HFF-Myc (cell line): ENCODE data around the gene TAF3.

Experiments
- DNase-seq: peaks from one replicate; pipeline ENCODE4 v3.0.0-alpha.2; 2011; ENCODE audit warnings: low read depth; ENCODE audit errors: extremely low read depth
- H3K4me3 ChIP-seq: replicated peaks from 2 replicates; pipeline ENCODE4 v1.5.1; 2011; ENCODE audit warnings: low read depth, mild to moderate bottlenecking, control low read depth, low read length
- TF ChIP-seq, protein P1 (sequence below): IDR thresholded peaks from 2 replicates; pipeline ENCODE4 v1.5.1; 2012; ENCODE audit warnings: mild to moderate bottlenecking, low read depth, low read length, control low read depth; ENCODE audit errors: missing control alignments

Gene TAF3

GRCh38 chr10:8037941-8038894 is 219.9 kb downstream of the TAF3 start:
- H3K4me3 ChIP-seq: no peak overlapping the region
- TF ChIP-seq, protein P1, sequence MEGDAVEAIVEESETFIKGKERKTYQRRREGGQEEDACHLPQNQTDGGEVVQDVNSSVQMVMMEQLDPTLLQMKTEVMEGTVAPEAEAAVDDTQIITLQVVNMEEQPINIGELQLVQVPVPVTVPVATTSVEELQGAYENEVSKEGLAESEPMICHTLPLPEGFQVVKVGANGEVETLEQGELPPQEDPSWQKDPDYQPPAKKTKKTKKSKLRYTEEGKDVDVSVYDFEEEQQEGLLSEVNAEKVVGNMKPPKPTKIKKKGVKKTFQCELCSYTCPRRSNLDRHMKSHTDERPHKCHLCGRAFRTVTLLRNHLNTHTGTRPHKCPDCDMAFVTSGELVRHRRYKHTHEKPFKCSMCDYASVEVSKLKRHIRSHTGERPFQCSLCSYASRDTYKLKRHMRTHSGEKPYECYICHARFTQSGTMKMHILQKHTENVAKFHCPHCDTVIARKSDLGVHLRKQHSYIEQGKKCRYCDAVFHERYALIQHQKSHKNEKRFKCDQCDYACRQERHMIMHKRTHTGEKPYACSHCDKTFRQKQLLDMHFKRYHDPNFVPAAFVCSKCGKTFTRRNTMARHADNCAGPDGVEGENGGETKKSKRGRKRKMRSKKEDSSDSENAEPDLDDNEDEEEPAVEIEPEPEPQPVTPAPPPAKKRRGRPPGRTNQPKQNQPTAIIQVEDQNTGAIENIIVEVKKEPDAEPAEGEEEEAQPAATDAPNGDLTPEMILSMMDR: no peak

DNA sequence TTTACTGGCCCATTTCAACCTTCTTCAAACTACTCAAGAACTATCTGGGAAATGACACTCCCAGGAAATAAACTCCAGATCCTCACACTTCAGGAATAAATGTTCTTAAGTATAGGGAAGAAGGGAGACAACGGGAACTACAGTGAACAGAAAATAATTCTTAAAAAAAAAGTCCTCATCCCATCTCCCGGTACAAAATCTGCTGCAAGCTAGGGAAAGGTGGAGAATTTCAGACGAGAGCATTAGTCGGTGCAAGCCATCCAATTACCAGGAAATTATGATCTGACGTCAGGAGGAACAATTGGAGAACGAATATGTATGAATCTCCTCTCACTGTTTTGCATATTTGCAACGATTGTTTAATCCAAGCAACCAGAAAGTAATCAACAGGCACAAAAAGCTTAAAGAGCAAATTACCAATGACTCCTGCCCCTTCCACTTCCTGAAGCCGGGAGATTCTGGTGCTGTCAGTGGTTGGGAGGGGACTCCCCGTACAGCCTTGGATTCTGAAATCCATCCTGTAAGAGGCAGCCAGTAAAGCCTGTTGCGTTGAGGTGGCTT is 221.1 kb downstream of the TAF3 start:
- DNase-seq: no peak
- TF ChIP-seq, protein P1: no peak
- H3K4me3 ChIP-seq: no peak overlapping the region

More at GRCh38 chr10:8037941-8038894, 219.9 kb downstream of the TAF3 start:
- no peak for DNase-seq

DNA sequence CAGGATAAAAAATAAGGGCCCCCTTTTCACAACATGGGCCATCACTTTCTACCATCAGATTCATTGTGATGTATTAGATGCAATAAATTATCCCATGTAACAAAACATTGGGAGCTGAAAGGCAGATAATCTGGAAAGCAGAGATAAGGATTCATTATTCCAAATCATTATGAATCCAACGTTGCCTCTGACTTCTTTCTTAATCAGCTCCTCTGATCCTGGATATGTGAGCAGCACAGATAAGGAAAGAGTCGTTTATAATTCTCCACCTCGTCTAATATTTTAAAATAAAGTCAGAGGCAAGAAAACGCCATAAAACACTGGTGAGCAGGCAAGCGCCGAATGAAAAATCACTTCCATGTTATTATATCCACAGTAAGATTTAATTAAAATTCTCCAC is 222.3 kb downstream of the TAF3 start:
- TF ChIP-seq, protein P1: no peak
- DNase-seq: no peak
- no peak overlapping the region for H3K4me3 ChIP-seq

DNA sequence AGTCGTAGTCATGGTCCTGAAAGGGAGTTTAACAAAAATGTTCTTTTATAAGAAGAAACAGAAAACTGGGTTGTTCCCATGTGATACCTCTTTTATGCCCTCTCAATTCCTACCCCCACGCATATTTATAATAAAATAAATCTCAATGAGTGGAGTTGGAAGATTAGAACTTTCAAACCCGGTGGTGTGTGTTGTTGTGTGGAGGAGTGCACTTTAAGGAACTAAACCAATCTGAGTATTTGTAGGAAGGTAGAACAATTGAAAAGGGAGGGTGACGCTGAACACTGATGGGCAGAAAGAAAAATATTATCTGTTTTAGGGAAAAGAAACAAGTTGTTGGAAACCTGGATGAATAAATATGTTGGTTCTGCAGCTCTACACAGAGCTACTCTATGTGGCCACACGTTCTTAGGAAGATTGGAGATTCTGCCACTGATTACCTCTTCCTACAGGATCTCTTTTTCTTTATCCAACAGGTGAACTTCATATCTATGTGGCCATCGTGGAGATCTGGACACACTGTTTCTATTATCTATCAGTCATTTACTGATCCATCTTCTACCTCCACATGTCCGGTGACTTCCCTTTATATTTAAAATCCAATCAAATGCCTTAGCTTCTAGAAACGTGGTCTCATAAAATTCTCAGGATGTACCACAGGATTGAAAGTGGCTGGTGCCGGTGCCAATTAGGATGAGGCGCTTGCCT is 223.1 kb downstream of the TAF3 start:
- no peak for DNase-seq
- no peak overlapping the region for H3K4me3 ChIP-seq
- TF ChIP-seq, protein P1: no peak

- no peak overlapping the region for H3K4me3 ChIP-seq
- TF ChIP-seq, protein P1: no peak
- no peak for DNase-seq
Measured at GRCh38 chr10:8041992-8042720, 223.9 kb downstream of the TAF3 start.

DNA sequence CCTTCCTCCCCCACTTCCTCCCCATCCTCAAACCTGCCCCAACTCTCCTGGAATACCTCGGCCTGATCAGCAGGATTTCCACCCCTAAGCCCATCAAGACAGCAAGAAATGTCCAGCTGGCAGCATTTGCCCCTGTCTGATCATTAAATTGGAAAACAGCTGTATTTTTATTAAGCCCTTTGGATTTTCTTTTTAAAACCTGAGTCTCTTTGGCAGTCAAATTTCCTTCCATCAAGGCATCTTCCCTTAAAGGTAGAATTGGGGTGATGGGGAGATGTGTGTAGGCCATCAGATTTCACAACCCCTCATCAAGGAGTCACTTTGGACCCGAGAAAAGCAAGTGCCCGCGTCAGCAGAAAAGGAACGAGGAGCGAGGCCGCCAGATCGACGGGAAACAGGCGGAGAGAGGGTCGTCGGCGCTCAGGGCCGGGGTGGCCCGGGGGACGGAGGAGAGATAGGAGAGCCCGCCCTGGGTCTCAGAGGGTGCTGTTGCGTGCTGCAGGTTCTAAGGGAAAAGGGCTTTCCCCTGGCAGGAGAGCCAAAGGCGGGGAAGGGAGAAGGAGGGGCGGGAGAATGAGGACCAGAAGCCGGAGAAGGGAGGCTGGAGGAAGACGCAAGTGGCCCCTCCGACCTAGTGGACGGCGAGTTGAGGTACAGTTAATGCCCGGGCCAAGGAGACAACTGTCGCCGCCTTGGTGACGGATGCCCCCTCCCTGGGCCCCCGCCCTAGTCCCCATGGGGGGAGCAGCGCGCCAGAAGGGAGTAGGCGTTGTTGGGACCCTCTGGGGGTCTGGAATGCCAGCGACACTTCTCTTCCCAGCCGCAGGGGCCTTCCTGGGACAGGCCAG is 224.6 kb downstream of the TAF3 start:
- no peak overlapping the region for H3K4me3 ChIP-seq
- TF ChIP-seq, protein P1: no peak
- DNase-seq: no peak
